MM.1S (cell line): ENCODE data around the gene DOCK4.

Experiments used
- DNase-seq: peaks from one replicate; pipeline ENCODE4 v3.0.0-alpha.2; 2015
- H2AFZ ChIP-seq: fragments of 300-600 bp; sonication (generic); 2 replicates; pipeline ENCODE4 v1.6.0; 2016; ENCODE audit warnings: antibody characterized with exemption, low read length
- H3F3A ChIP-seq: fragments of 300-600 bp; sonication (generic); 2 replicates; pipeline ENCODE4 v1.6.1; 2016; ENCODE audit warnings: mild to moderate bottlenecking, antibody characterized with exemption, low read length, moderate library complexity, mixed read lengths; ENCODE audit not compliant: insufficient read depth
- H3K27ac ChIP-seq: fragments of 300-600 bp; sonication (generic); 2 replicates; pipeline ENCODE4 v1.5.1; 2016; ENCODE audit warnings: mild to moderate bottlenecking, low read length
- H3K27me3 ChIP-seq: fragments of 300-600 bp; sonication (generic); replicated peaks from 2 replicates; pipeline ENCODE4 v1.6.0; 2016; ENCODE audit warnings: low read length; ENCODE audit not compliant: insufficient read depth
- H3K36me3 ChIP-seq: fragments of 300-600 bp; sonication (generic); replicated peaks from 2 replicates; pipeline ENCODE4 v1.6.1; 2016; ENCODE audit warnings: mild to moderate bottlenecking, low read length, mixed read lengths; ENCODE audit not compliant: insufficient read depth
- H3K4me1 ChIP-seq: fragments of 300-600 bp; sonication (generic); 2 replicates; pipeline ENCODE4 v1.6.1; 2016; ENCODE audit warnings: low read length, mixed read lengths
- H3K4me2 ChIP-seq: fragments of 300-600 bp; sonication (generic); 2 replicates; pipeline ENCODE4 v1.6.0; 2016; ENCODE audit warnings: low read depth, low read length
- H3K4me3 ChIP-seq: fragments of 300-600 bp; sonication (generic); 2 replicates; pipeline ENCODE4 v1.5.1; 2016; ENCODE audit warnings: low read length, mixed read lengths
- H3K79me2 ChIP-seq: fragments of 300-600 bp; sonication (generic); 2 replicates; pipeline ENCODE4 v1.6.1; 2016; ENCODE audit warnings: mixed run types, low read length, mixed read lengths
- H3K9ac ChIP-seq: fragments of 300-600 bp; sonication (generic); 2 replicates; pipeline ENCODE4 v1.6.1; 2016; ENCODE audit warnings: low read length, mixed read lengths
- H3K9me2 ChIP-seq: fragments of 300-600 bp; sonication (generic); replicated peaks from 2 replicates; pipeline ENCODE4 v1.6.1; 2016; ENCODE audit warnings: mild to moderate bottlenecking, low read length, mixed read lengths; ENCODE audit not compliant: insufficient read depth
- H3K9me3 ChIP-seq: fragments of 300-600 bp; sonication (generic); replicated peaks from 2 replicates; pipeline ENCODE4 v1.6.1; 2016; ENCODE audit warnings: mild to moderate bottlenecking, low read length, mixed read lengths; ENCODE audit not compliant: insufficient read depth
- H4K20me1 ChIP-seq: fragments of 300-600 bp; sonication (generic); 2 replicates; pipeline ENCODE4 v1.6.1; 2016; ENCODE audit warnings: mild to moderate bottlenecking, low read length, moderate library complexity, mixed read lengths; ENCODE audit not compliant: insufficient read depth
- CTCF ChIP-seq: fragments of 300-600 bp; sonication (generic); IDR thresholded peaks from 2 replicates; pipeline ENCODE4 v1.5.1; 2016; ENCODE audit warnings: antibody characterized with exemption, low read length, mixed read lengths
- EZH2 ChIP-seq: fragments of 300-600 bp; sonication (generic); optimal IDR thresholded peaks from 2 replicates; pipeline ENCODE3; 2017; ENCODE audit warnings: low read depth, mild to moderate bottlenecking, antibody characterized with exemption, low read length, mixed read lengths
- EZH2phosphoT487 ChIP-seq: fragments of 300-600 bp; sonication (generic); IDR thresholded peaks from 2 replicates; pipeline ENCODE4 v1.6.1; 2018; ENCODE audit warnings: antibody characterized with exemption, low read length

DOCK4 gene

GRCh38 chr7:111842491-111842890 lies 363.7 kb downstream of the DOCK4 start:
- H3K79me2 ChIP-seq: no peaks in the 10 kb centered on the region
- TF ChIP-seq EZH2 (no peak), CTCF (no peak), EZH2phosphoT487 (no peak)
- no peaks in the 10 kb centered on the region for H3K9me3 ChIP-seq
- H3K4me1 ChIP-seq: no peaks in the 10 kb centered on the region
- H4K20me1 ChIP-seq: no peaks in the 10 kb centered on the region
- H3K9me2 ChIP-seq: no peaks in the 10 kb centered on the region
- no peak overlapping the region for H3K4me2 ChIP-seq
- no peak overlapping the region for H3K4me3 ChIP-seq
- no peak for DNase-seq
- no peaks in the 10 kb centered on the region for H3K36me3 ChIP-seq
- no peak overlapping the region for H2AFZ ChIP-seq
- H3F3A ChIP-seq: no peaks in the 10 kb centered on the region
- no peak overlapping the region for H3K27ac ChIP-seq
- H3K9ac ChIP-seq: no peak overlapping the region
- H3K27me3 ChIP-seq: no peaks in the 10 kb centered on the region

DNA sequence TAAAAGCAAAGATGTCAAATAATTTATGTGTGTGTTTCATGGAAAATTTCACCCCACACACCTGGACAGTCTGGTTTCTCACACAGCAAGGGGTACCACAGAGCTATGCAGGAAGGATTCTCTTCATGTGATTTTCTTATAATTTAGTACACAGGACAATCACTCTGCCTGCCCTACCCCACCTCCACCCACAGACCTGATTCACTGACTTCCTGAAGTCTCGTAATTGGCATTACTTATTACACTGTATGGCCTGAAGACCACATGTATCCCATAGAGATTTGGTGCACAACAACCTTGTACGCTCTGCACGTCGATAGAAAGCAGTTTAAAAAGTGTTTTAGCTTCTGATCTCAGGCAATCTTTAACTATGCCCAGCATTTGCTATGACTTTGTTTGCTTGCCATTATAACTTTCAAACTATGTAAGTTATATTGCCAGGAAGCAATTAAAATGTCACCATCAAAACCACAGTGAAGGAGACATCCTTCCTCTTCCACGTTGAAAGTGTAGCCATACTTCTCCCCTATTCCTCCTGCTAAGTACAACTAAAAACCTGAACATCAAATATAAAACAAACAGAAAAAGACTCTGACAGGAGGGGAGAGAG lies 364.5 kb downstream of the DOCK4 start:
- Histone ChIP-seq H2AFZ (no peak overlapping the region), H3K27me3 (no peaks in the 10 kb centered on the region), H4K20me1 (no peaks in the 10 kb centered on the region), H3K9me2 (no peaks in the 10 kb centered on the region), H3K9me3 (no peaks in the 10 kb centered on the region), H3K4me2 (no peak overlapping the region), H3K79me2 (no peaks in the 10 kb centered on the region), H3K27ac (no peak overlapping the region), H3K4me3 (no peak overlapping the region), H3K36me3 (no peaks in the 10 kb centered on the region), H3F3A (no peaks in the 10 kb centered on the region), H3K4me1 (no peaks in the 10 kb centered on the region), H3K9ac (no peak overlapping the region)
- TF ChIP-seq EZH2phosphoT487 (no peak), EZH2 (no peak), CTCF (no peak)
- DNase-seq: no peak

DNA sequence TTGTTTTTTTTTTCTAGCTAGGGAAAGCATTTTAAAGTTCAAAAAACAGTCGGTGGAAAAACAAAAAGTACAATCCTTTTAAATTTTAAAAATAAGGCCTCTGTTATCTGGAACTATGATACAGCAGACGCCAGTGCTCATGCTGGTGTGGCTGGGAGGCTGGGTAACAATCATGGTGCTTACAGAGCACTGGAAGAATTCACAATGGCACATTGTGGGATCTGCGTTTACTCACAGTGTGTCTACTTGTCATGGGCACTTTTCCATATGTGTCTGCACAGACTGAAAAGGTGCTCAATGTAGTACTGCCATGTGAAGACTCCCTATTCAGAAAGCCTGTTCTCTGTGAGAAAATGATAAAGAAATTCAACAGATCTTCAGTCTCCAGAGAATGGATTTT lies 365.7 kb downstream of the DOCK4 start:
- no peak for TF ChIP-seq EZH2phosphoT487
- no peak for TF ChIP-seq CTCF
- TF ChIP-seq EZH2: no peak
- Histone ChIP-seq H3K9me2 (no peaks in the 10 kb centered on the region), H4K20me1 (no peaks in the 10 kb centered on the region), H3K4me1 (no peaks in the 10 kb centered on the region), H3K27ac (no peak overlapping the region), H3K9ac (no peak overlapping the region), H3F3A (no peaks in the 10 kb centered on the region), H2AFZ (no peak overlapping the region), H3K4me2 (no peak overlapping the region), H3K9me3 (no peaks in the 10 kb centered on the region), H3K4me3 (no peak overlapping the region), H3K36me3 (no peaks in the 10 kb centered on the region), H3K27me3 (no peaks in the 10 kb centered on the region), H3K79me2 (no peaks in the 10 kb centered on the region)
- DNase-seq: no peak
